ENCODE results near the gene ALPK1.
"Not testable (repeated sequence)": the region's sequence is repeated elsewhere in the genome, so short reads cannot be mapped to it uniquely, and the experiment has no call there.

Gene ALPK1

GRCh38 chr4:112284662-112285411 is 12.3 kb upstream of the ALPK1 start:
- DNase-seq (ENCODE audit: low spot score), result no peak

DNA sequence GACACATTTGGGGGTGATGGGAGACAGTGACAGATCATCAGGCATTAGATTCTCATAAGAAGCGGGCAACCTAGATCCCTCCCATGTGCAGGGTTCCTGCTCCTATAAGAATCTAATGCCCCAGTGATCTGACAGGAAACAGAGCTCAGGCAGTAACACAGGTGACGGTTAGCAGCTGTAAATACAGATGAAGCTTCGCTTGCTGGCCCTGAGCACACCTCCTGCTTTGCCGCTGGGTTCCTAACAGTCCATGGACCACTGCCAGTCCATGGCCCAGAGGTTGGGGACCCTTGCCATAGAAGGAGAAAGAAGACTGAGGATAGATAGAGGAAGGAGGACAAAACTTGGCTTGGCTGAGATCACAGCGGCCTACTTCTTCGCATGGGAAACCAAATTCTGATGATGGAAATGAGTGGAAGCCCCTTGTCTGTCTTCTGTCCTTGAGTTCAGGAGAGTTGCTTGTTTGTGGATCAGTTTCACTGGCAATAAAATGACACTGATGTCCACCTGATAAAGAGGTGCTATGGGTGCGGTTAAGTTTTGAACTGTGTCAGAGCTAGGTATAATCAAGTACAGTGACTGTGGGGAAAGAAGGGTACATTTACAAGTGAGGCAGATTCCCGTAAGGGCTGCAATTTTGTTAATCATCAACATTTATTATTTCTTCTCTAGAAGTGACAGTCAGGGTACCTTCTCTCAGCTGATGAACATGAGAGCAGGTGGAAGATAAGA is 9.7 kb upstream of the ALPK1 start:
- DNase-seq (ENCODE audit: low spot score), result no peak

GRCh38 chr4:112288455-112288854 is 8.7 kb upstream of the ALPK1 start:
- no peak for DNase-seq (ENCODE audit: low spot score)

DNA sequence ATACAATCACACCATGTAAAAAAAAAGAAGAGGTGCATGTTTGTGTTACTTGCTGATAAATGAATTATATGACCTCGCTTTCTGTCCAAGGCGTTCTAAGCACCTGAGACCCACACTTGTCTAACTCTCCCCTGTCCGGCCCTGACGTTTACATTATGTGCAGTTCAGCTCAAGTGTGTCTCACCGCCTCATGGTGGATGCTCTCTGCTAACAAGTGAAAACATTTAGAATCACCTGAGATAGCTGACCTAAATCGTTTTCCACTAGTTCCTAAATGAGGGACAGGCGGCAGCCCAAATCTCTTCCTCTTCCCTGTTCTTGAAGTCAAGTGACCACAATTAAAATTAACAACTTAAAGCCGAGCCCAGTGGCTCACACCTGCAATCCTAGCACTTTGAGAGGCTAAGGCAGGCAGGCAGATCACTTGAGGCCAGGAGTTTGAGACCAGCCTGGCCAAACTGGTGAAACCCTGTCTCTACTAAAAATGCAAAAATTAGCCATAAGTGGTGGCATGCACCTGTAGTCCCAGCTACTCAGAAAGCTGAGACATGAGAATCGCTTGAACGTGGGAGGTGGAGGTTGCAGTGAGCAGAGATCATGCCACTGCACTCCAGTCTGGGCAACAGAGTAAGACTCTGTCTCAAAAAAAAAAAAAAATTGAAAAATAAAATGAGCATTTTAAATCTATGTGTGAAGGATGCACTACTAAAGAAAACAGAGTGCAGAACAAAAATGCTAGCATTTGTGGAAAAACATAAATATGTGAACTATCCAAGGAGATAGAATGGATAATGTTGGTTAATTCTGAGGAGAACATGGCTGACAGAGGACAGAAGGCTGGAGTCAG is 7.5 kb upstream of the ALPK1 start:
- DNase-seq (ENCODE audit: low spot score), result no peak

DNA sequence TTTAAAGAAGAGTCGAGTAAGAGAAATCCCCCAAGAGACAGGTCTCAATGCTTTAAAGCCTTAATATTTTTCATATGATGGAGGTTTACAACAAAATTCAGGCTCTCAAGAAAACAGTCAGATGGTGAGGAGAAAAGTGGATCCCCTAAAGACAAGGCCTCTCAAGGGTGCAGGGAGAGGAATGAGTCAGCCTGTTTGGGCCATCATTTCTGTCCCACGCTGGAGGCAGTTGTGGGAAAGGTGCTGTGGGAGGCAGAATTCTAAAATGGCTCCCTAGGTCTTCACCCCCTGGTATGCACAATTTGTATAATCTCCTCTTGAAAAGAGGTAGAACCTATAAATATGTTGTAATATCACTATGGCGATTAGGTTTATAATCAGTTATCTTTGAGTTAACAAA is 6.8 kb upstream of the ALPK1 start:
- DNase-seq (ENCODE audit: low spot score), result no peak

GRCh38 chr4:112299721-112300120 is 2.6 kb downstream of the ALPK1 start:
- DNase-seq (ENCODE audit: low spot score), result no peak

- DNase-seq (ENCODE audit: low spot score), result no peak
Observed at GRCh38 chr4:112302320-112303274, 5.4 kb downstream of the ALPK1 start.

DNA sequence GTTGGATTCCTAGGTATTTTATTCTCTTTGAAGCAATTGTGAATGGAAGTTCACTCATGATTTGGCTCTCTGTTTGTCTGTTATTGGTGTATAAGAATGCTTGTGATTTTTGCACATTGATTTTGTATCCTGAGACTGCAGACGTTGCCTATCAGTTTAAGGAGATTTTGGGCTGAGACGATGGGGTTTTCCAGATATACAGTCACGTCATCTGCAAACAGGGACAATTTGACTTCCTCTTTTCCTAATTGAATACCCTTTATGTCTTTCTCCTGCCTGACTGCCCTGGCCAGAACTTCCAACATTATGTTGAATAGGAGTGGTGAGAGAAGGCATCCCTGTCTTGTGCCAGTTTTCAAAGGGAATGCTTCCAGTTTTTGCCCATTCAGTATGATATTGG is 8.3 kb downstream of the ALPK1 start:
- not testable (repeated sequence) for DNase-seq (ENCODE audit: low spot score)

DNA sequence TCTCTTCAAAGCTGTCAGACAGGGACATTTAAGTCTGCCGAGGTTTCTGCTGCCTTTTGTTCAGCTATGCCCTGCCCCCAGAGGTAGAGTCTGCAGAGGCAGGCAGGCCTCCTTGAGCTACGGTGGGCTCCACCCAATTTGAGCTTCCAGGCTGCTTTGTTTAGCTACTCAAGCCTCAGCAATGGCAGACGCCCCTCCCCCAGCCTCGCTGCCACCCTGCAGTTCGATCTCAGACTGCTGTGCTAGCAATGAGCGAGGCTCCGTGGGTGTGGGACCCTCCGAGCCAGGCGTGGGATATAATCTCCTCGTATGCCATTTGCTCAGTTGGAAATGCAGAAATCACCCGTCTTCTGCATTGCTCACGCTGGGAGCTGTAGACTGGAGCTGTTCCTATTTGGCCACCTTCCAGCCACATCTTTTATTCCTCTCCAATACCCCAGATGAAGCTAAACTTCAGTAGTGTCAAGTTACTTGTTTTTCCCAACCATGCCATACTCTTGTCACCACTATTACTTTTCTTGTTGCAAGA is 12.2 kb downstream of the ALPK1 start:
- DNase-seq (ENCODE audit: low spot score), result not testable (repeated sequence)

DNA sequence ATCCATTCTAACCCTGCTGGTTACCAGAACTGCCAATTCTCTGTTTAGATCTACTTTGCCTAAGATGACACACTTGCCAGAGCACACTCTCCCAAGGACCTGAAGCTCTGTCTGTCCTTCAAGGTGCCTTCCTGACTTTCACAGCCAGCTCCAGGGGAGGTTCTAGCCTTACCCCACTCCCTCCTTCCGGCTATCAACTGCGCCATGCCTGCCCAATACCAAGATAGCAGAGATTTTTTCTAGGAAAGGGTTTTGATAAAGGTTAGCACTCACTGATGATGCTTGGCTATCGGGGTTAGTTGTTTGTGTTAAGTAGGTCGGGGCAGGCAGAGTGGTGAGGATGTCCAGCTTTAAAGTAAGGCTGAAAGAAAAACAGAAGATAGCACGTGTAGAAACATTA is 14.3 kb downstream of the ALPK1 start:
- no peak for DNase-seq (ENCODE audit: low spot score)

GRCh38 chr4:112312610-112313239 is 15.6 kb downstream of the ALPK1 start:
- DNase-seq (ENCODE audit: low spot score), result no peak

DNA sequence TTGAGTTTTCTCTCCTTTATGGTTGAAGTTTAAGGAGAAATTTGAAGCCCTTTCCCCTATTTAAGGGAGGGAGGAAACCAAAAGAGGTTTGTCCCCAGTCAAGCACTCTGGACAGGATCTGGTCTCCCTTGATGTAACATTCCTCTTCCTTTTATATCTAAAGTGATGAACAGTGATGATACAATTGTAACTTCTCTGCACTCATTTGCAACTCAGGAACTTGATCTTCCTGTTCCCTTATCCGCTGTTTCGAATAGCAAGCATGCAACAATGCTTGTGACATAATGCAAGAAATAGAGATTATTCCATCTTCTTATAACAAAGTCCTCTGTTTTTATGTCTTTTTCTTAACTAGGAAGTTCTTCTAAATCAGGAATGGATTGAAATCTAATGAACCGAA is 18.3 kb downstream of the ALPK1 start:
- DNase-seq (ENCODE audit: low spot score), result no peak

- no peak for DNase-seq (ENCODE audit: low spot score)
Observed at GRCh38 chr4:112316360-112316759, 19.2 kb downstream of the ALPK1 start.

DNA sequence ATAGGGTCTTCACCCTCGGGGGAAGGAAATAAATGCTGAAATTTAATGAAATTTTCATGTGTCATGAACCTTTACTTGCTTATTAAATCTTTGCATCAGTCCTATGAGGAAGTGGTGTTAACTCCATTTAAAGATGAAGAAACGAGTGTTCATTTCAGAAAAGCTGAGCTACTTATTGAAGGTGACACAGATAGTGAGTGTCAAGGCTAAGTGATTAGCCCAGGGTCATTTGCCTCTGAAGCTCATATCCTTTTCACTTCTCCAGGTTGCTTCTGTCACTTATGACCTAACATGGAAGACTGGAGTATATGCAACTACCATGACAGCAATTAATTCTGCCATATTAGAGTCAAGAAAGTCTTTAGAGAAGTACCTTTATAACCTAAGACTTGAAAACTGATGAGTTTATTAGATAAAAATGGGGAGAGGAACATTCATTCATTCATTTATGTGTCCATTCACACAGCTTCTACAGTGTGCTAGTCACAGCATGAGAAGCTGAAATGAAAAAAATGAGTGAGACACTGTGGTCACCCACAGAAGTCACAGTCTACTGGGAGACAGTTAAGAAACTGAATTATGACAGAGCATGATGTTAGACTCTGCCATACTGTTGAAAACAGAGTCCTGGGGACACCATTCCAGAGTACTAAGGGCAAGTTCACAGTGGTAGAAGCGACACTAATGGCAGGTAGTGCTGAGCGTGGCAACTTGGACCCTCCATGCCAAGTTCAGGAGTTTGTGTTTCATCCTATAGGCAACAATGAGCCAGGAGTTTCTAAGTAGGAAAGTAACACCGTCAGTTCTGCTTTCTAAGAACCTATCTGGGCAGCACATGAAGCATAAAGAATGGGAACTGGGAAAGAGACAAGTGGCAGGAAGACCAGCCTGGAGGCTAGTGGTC is 21.3 kb downstream of the ALPK1 start:
- no peak for DNase-seq (ENCODE audit: low spot score)

DNA sequence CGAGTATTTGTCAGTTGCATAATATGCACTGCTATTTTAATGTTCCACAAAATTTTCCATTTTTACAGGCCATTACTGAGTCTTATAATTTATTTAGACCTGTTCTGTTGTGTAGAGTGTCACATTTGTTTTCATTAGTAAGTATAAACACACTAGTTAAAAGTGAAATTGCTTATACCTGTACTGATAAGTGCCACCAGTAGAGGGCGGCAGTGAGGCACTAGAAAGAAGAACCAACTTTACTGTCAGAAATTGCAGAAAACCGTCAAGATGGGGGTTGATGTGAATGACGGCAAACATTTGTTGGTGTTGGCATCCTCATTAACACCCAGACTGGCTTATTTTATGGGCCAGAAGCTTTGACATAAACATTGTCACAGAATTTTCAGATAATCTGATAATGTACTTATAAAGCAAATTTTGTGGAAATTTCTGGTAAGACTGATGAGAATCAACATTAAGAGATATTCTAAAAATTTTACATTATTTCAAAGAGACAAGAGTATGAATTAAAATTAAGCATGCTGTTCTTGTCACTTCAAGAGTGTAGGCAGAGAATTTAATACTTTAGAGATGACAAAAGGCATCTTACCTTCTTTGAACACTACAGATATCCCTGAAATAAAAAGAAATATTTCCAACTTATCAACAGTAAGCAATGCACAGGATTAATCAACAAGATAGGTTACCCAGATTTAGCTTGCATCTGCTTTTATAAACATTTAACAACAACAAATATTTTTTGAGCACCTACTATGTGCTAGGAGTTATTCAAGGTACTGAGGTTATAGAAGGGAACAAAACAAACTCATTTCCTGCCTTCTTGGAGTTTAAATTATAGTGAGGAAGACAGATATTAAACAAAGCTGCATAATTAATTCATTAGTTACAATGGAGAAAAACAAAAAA is 24.9 kb downstream of the ALPK1 start:
- DNase-seq (ENCODE audit: low spot score), result peak; percentile 72

DNA sequence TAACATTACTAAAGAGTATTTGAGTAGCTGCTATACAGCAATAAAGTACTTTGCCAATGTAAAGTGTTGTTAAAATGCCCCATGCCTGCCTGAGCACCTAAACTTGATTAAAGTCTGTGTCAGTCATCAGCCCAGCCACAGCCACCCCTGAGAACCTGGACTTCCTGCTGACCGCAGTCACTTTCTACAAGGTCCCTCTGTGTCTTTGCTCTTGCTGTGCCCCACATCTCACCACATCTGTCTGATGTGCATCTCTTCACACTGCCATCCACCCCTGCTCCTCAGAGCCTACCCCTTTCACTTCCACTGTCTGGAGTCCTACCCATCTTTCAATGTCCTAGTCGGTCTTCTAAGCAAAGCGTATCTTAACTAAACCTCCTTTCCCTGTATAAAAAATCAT is 25.7 kb downstream of the ALPK1 start:
- no peak for DNase-seq (ENCODE audit: low spot score)

- DNase-seq (ENCODE audit: low spot score), result no peak
Observed at GRCh38 chr4:112325530-112325929, 28.4 kb downstream of the ALPK1 start.

GRCh38 chr4:112327965-112328733 is 31.0 kb downstream of the ALPK1 start:
- no peak for DNase-seq (ENCODE audit: low spot score)

Data from hematopoietic multipotent progenitor cell treated with erythropoietin and hydrocortisone succinate and interleukin-3 and kit ligand, for 15 days (in vitro differentiated cells).